ENCODE measurements around the gene PRPS1.

DNA sequence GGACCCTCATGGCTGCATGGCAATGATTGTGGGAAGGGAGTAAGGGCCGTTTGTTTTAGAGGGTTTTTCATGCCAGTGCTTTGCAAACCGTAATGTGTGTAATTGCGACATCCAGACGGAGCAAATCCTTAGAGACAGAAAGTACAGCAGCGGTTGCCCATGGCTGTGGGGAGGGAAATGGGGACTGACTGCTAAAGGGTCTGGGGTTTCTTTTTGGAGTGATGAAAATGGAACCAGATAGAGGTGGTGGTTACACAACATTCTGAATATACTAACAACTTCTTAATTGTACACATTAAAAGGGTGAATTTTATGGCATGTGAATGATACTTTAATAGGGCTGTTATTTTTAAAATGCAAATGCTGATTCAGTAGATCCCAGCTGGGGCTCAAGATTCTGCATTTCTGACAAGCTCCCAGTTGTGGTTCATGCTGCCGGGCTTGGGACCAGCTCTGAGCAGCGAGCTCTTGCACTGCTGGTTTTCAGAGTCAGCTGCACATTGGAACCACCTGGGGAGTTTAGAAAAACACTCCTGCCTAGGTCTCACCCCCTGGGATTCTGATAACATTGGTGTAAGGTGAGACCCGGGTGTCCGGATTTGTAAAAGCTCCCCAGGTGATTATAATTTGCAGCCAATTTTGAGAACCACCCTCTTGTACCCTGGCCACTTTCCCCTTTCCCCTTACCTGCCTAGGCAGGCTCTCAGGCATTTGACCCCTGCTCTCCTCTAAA is 47.7 kb downstream of the PRPS1 start:
- TF ChIP-seq ZNF563 (CRISPR knock-in tag; IDR thresholded peaks at IDR 0.05) (no peak), FOSL1 (CRISPR knock-in tag; IDR thresholded peaks at IDR 0.05; ENCODE audit: borderline replicate concordance) (no peak), ZNF331 (CRISPR knock-in tag; IDR thresholded peaks at IDR 0.05) (no peak), EZH2 (conservative IDR thresholded peaks at IDR 0.05; ENCODE audit: low read depth, low read length) (no peak), SP4 (CRISPR knock-in tag; IDR thresholded peaks at IDR 0.05) (no peak), RBAK (CRISPR knock-in tag; IDR thresholded peaks at IDR 0.05) (no peak), ZBTB1 (CRISPR knock-in tag; IDR thresholded peaks at IDR 0.05; ENCODE audit: borderline replicate concordance) (no peak), ZBTB42 (CRISPR knock-in tag; IDR thresholded peaks at IDR 0.05) (no peak), PRPF4 (IDR thresholded peaks at IDR 0.05; ENCODE audit: low read depth, low read length, poor library complexity, severe bottlenecking) (no peak), MAZ (IDR thresholded peaks at IDR 0.05; ENCODE audit: borderline replicate concordance, low read depth, low read length) (no peak), MAZ (CRISPR knock-in tag; IDR thresholded peaks at IDR 0.05; ENCODE audit: low read depth) (no peak), MZF1 (CRISPR knock-in tag; IDR thresholded peaks at IDR 0.05; ENCODE audit: borderline replicate concordance) (no peak)

Data from HepG2 (cell line).